ENCODE results near the gene SLC8A1.

GRCh38 chr2:40325116-40325515, 126.8 kb downstream of the SLC8A1 start:
- TF ChIP-seq POLR2A (IDR thresholded peaks at IDR 0.05) = no peak
- no peak for TF ChIP-seq CTCF (IDR thresholded peaks at IDR 0.05)
